Peyer's patch (tissue), 4 donors: ENCODE data around the gene GRK6. TPM values are rescaled to one million over a fixed set of nuclear protein-coding genes. Genes with fewer than 3 reads are reported as not detected.

Experiments used
- DNase-seq, 3 donors: peaks; one replicate each; pipeline ENCODE4 v3.0.0-alpha.2; 2017 to 2019
- H3K27ac ChIP-seq, 4 donors: fragments of 200-600 bp; sonication (generic); one replicate each; pipeline ENCODE4 v1.5.1; 2016 to 2019
- H3K27me3 ChIP-seq, 2 donors: fragments of 200-600 bp; sonication (generic); one replicate each; pipeline ENCODE4 v1.5.1; 2019
- H3K36me3 ChIP-seq, 3 donors: fragments of 200-600 bp; sonication (generic); one replicate each; pipeline ENCODE4 v1.5.1; 2016 to 2019
- H3K4me1 ChIP-seq, 4 donors: fragments of 200-600 bp; sonication (generic); one replicate each; pipeline ENCODE4 v1.5.1; 2016 to 2019
- H3K4me3 ChIP-seq, 4 donors: fragments of 200-600 bp; sonication (generic); 1 replicate in 3 of 4; 2 replicates in 1 of 4; pipeline ENCODE4 v1.5.1; 2016 to 2019; ENCODE audit warnings: mild to moderate bottlenecking in 1 of 4
- H3K9me3 ChIP-seq, 4 donors: fragments of 200-600 bp; sonication (generic); one replicate each; pipeline ENCODE4 v1.5.1; 2016 to 2019; ENCODE audit warnings: mild to moderate bottlenecking in 1 of 4
- CTCF ChIP-seq, 6 experiments: fragments of 450-650 bp in 4 of 6; fragments of 200-600 bp in 2 of 6; sonication (generic) in 1 of 6; IDR thresholded peaks; one replicate each; pipeline ENCODE4 v1.5.1; 2017 to 2019; ENCODE audit warnings: antibody characterized with exemption in 6 of 6, mild to moderate bottlenecking in 3 of 6, moderate library complexity in 1 of 6
- POLR2A ChIP-seq, 2 donors: fragments of 450-650 bp; IDR thresholded peaks; one replicate each; pipeline ENCODE4 v1.5.1; 2017; ENCODE audit warnings: antibody characterized with exemption in 2 of 2, mild to moderate bottlenecking in 2 of 2, moderate library complexity in 2 of 2
- total RNA-seq, 4 donors: library from RNA; depleted of rRNA; stranded (reverse); fragments of >200 nt; gene quantifications; one replicate each; pipeline ENCODE4 v1.1.0, GENCODE V29; 2016

The GRK6 gene
- total RNA-seq, 4 donors from 2014 or later: 36.2 to 140 (median 40.7) TPM

GRCh38 chr5:177457852-177458681 is 31.6 kb downstream of the GRK6 start:
- no peak for DNase-seq
- H3K27ac ChIP-seq: no peak overlapping the region
- H3K36me3 ChIP-seq: no peaks in the 10 kb centered on the region

GRCh38 chr5:177458912-177459350 is 32.5 kb downstream of the GRK6 start:
- H3K4me1 ChIP-seq: peaks cover 3 to 18% (median 8%) of the 10 kb centered on the region in 4 donors
- H3K36me3 ChIP-seq: no peaks in the 10 kb centered on the region
- TF ChIP-seq CTCF (IDR thresholded peaks at IDR 0.05): no peak
- no peak for TF ChIP-seq POLR2A (IDR thresholded peaks at IDR 0.05)
- no peak overlapping the region for H3K27ac ChIP-seq
- no peak overlapping the region for H3K4me3 ChIP-seq
- H3K9me3 ChIP-seq: no peaks in the 10 kb centered on the region
- H3K27me3 ChIP-seq: no peaks in the 10 kb centered on the region
- no peak for DNase-seq

More at GRCh38 chr5:177457852-177458681, 31.6 kb downstream of the GRK6 start:
- Histone ChIP-seq H3K9me3 (no peaks in the 10 kb centered on the region), H3K27me3 (no peaks in the 10 kb centered on the region), H3K4me3 (no peak overlapping the region), H3K4me1 (peaks cover 3 to 24% (median 10%) of the 10 kb centered on the region in 4 donors)
- no peak for TF ChIP-seq CTCF (IDR thresholded peaks at IDR 0.05)
- TF ChIP-seq POLR2A (IDR thresholded peaks at IDR 0.05): no peak

- H3K27ac ChIP-seq: no peak overlapping the region
- H3K9me3 ChIP-seq: no peaks in the 10 kb centered on the region
- DNase-seq: no peak
- H3K4me3 ChIP-seq: no peak overlapping the region
- H3K4me1 ChIP-seq: peaks cover 3 to 14% (median 4%) of the 10 kb centered on the region in 4 donors
- no peaks in the 10 kb centered on the region for H3K27me3 ChIP-seq
- TF ChIP-seq CTCF (IDR thresholded peaks at IDR 0.05) (no peak), POLR2A (IDR thresholded peaks at IDR 0.05) (no peak)
- no peaks in the 10 kb centered on the region for H3K36me3 ChIP-seq
Measured at GRCh38 chr5:177459357-177459756, 32.9 kb downstream of the GRK6 start.

- Histone ChIP-seq H3K9me3 (no peaks in the 10 kb centered on the region), H3K27me3 (no peaks in the 10 kb centered on the region), H3K4me1 (peaks cover 2 to 12% (median 3%) of the 10 kb centered on the region in 4 donors), H3K27ac (no peak overlapping the region), H3K4me3 (no peak overlapping the region), H3K36me3 (no peaks in the 10 kb centered on the region)
- no peak for DNase-seq
- TF ChIP-seq POLR2A (IDR thresholded peaks at IDR 0.05) (no peak), CTCF (IDR thresholded peaks at IDR 0.05) (no peak)
Measured at GRCh38 chr5:177459819-177460628, 33.5 kb downstream of the GRK6 start.

- H3K4me1 ChIP-seq: peaks cover 0 to 1% (median 0%) of the 10 kb centered on the region in 4 donors
- no peak overlapping the region for H3K4me3 ChIP-seq
- H3K27ac ChIP-seq: no peak overlapping the region
- H3K9me3 ChIP-seq: no peaks in the 10 kb centered on the region
- TF ChIP-seq CTCF (IDR thresholded peaks at IDR 0.05) (no peak), POLR2A (IDR thresholded peaks at IDR 0.05) (no peak)
- H3K36me3 ChIP-seq: peaks cover 0 to 16% (median 0%) of the 10 kb centered on the region in 3 donors
- H3K27me3 ChIP-seq: no peaks in the 10 kb centered on the region
- DNase-seq: no peak
Measured at GRCh38 chr5:177462021-177462670, 35.7 kb downstream of the GRK6 start.
